GM12872 (cell line): ENCODE measurements around the gene PUM1.

Experiments
- CTCF ChIP-seq: IDR thresholded peaks from 3 replicates; pipeline ENCODE4 v1.5.1; 2011; ENCODE audit warnings: low read depth, mild to moderate bottlenecking, low read length, moderate library complexity; ENCODE audit not compliant: insufficient read depth

Gene PUM1

GRCh38 chr1:30909365-30910068 is 156.0 kb downstream of the PUM1 start:
- TF ChIP-seq CTCF = no peak

GRCh38 chr1:30908696-30909364 is 156.7 kb downstream of the PUM1 start, which contains the start of gene SDC3:
SDC3 (minus strand) TSS chr1:30908758; CDS start chr1:30908586, 172 bp downstream.
- TF ChIP-seq CTCF = no peak

GRCh38 chr1:30908316-30908695 is 157.2 kb downstream of the PUM1 start:
- TF ChIP-seq CTCF = no peak

- TF ChIP-seq CTCF = no peak
These were observed 157.8 kb downstream of the PUM1 start for GRCh38 chr1:30907481-30908315.

GRCh38 chr1:30906631-30907441 is 158.7 kb downstream of the PUM1 start:
- TF ChIP-seq CTCF = no peak

- TF ChIP-seq CTCF = no peak
These were observed 159.4 kb downstream of the PUM1 start for GRCh38 chr1:30905916-30906620.
